ENCODE measurements around the gene OTUD7B.
"Not testable (repeated sequence)": the region's sequence is repeated elsewhere in the genome, so short reads cannot be mapped to it uniquely, and the experiment has no call there.

OTUD7B gene

GRCh38 chr1:149963358-149963757 is 47.2 kb downstream of the OTUD7B start:
- no peak for DNase-seq (ENCODE audit: low read depth)
- H3K4me3 ChIP-seq (ENCODE audit: control insufficient read depth, low read depth, low read length), result no peak overlapping the region
- TF ChIP-seq CTCF (IDR thresholded peaks at IDR 0.05; ENCODE audit: control insufficient read depth, insufficient read depth, low read depth, low read length, missing control alignments), result no peak

GRCh38 chr1:149962736-149963135 is 47.8 kb downstream of the OTUD7B start:
- no peak for DNase-seq (ENCODE audit: low read depth)
- H3K4me3 ChIP-seq (ENCODE audit: control insufficient read depth, low read depth, low read length), result no peak overlapping the region
- TF ChIP-seq CTCF (IDR thresholded peaks at IDR 0.05; ENCODE audit: control insufficient read depth, insufficient read depth, low read depth, low read length, missing control alignments), result no peak

GRCh38 chr1:149962039-149962647 is 48.4 kb downstream of the OTUD7B start:
- H3K4me3 ChIP-seq (ENCODE audit: control insufficient read depth, low read depth, low read length), result no peak overlapping the region
- peak; percentile 61 for DNase-seq (ENCODE audit: low read depth)
- peak; percentile 67 for TF ChIP-seq CTCF (IDR thresholded peaks at IDR 0.05; ENCODE audit: control insufficient read depth, insufficient read depth, low read depth, low read length, missing control alignments)

GRCh38 chr1:149957548-149957947 is 53.0 kb downstream of the OTUD7B start:
- not testable (repeated sequence) for H3K4me3 ChIP-seq (ENCODE audit: control insufficient read depth, low read depth, low read length); DNase-seq (ENCODE audit: low read depth)

- no peak for TF ChIP-seq CTCF (IDR thresholded peaks at IDR 0.05; ENCODE audit: control insufficient read depth, insufficient read depth, low read depth, low read length, missing control alignments)
- no peak for DNase-seq (ENCODE audit: low read depth)
- no peak overlapping the region for H3K4me3 ChIP-seq (ENCODE audit: control insufficient read depth, low read depth, low read length)
Observed at GRCh38 chr1:149949911-149950310, 60.6 kb downstream of the OTUD7B start.

GRCh38 chr1:149945206-149945605 is 65.3 kb downstream of the OTUD7B start:
- H3K4me3 ChIP-seq (ENCODE audit: control insufficient read depth, low read depth, low read length), result no peak overlapping the region
- no peak for DNase-seq (ENCODE audit: low read depth)
- TF ChIP-seq CTCF (IDR thresholded peaks at IDR 0.05; ENCODE audit: control insufficient read depth, insufficient read depth, low read depth, low read length, missing control alignments), result no peak

GRCh38 chr1:149942885-149943284 is 67.6 kb downstream of the OTUD7B start:
- DNase-seq (ENCODE audit: low read depth), result no peak
- H3K4me3 ChIP-seq (ENCODE audit: control insufficient read depth, low read depth, low read length), result no peak overlapping the region
- TF ChIP-seq CTCF (IDR thresholded peaks at IDR 0.05; ENCODE audit: control insufficient read depth, insufficient read depth, low read depth, low read length, missing control alignments), result no peak

Measured in AG09309 (cell line).